Endothelial cell of umbilical vein (primary cell): ENCODE measurements around the gene TOMM40. TPM values are rescaled to one million over a fixed set of nuclear protein-coding genes. Genes with fewer than 3 reads are reported as not detected.

Source experiments
- BruUV-seq: library from RNA; stranded (reverse); fragments of 400-500 nt; replicated peaks from 2 replicates; lab custom pipeline; 2021; lab: Mats Ljungman, UMichigan
- CTCF ChIA-PET: fragments of 300-600, 350-600 bp; sonication (Branson Sonifier 250); formaldehyde crosslinking; loops from one replicate; lab custom pipeline; 2021; ENCODE audit warnings: antibody characterized with exemption, inconsistent platforms; lab: Charles Lee
- POLR2A ChIA-PET: fragments of 300-600, 350-600 bp; sonication (Branson Sonifier 250); formaldehyde crosslinking; loops from one replicate; lab custom pipeline; 2021; ENCODE audit warnings: antibody characterized with exemption, inconsistent platforms; lab: Charles Lee
- DNase-seq: peaks from one replicate; pipeline ENCODE4 v3.0.0-alpha.2; 2011; ENCODE audit warnings: low read depth, low spot score
- FAIRE-seq: peaks from 2 replicates; lab custom pipeline; 2011; peaks lifted over from hg19 to GRCh38; lab: Jason Lieb, UNC
- H2AFZ ChIP-seq: 2 replicates; pipeline ENCODE4 v1.6.0; 2012; ENCODE audit warnings: low read depth, low read length, control low read depth, inconsistent platforms
- H3K27ac ChIP-seq: 2 replicates; pipeline ENCODE4 v1.5.1; 2011; ENCODE audit warnings: low read depth, mild to moderate bottlenecking, control low read depth, low read length, moderate library complexity; ENCODE audit not compliant: insufficient read depth
- H3K27me3 ChIP-seq, 2 experiments: 2 replicates each; pipeline versions ENCODE4 v1.6.0 to v1.6.1; 2011; ENCODE audit warnings: low read length in 2 of 2, mixed read lengths in 1 of 2; ENCODE audit not compliant: control insufficient read depth in 2 of 2, insufficient read depth in 2 of 2
- H3K36me3 ChIP-seq, 2 experiments: 2 replicates in 1 of 2; 3 replicates in 1 of 2; pipeline ENCODE4 v1.5.1; 2011; ENCODE audit warnings: low read length in 2 of 2, mild to moderate bottlenecking in 1 of 2, moderate library complexity in 1 of 2; ENCODE audit not compliant: control insufficient read depth in 2 of 2, insufficient read depth in 2 of 2; ENCODE audit errors: extremely low read depth in 1 of 2
- H3K4me1 ChIP-seq: 3 replicates; pipeline ENCODE4 v1.5.1; 2011; ENCODE audit warnings: mild to moderate bottlenecking, low read length; ENCODE audit not compliant: control insufficient read depth, insufficient read depth; ENCODE audit errors: extremely low read depth
- H3K4me2 ChIP-seq: 2 replicates; pipeline ENCODE4 v1.6.1; 2011; ENCODE audit warnings: low read length, control low read depth, mixed read lengths; ENCODE audit not compliant: insufficient read depth
- H3K4me3 ChIP-seq, 3 experiments: fragments of 200-600 bp in 1 of 3; sonication (generic), shearing (Covaris generic) in 1 of 3; replicated peaks in 1 of 3; 2 replicates each; pipeline ENCODE4 v1.5.1; 2011 to 2016; ENCODE audit warnings: control low read depth in 3 of 3, low read length in 3 of 3, mild to moderate bottlenecking in 2 of 3, inconsistent platforms in 1 of 3, low read depth in 1 of 3, moderate library complexity in 1 of 3; ENCODE audit not compliant: insufficient read depth in 1 of 3
- H3K79me2 ChIP-seq: 2 replicates; pipeline ENCODE4 v1.6.0; 2012; ENCODE audit warnings: low read length, inconsistent platforms; ENCODE audit not compliant: control insufficient read depth, insufficient read depth
- H3K9ac ChIP-seq: replicated peaks from 2 replicates; pipeline ENCODE3; 2011; ENCODE audit warnings: low read length, control low read depth; ENCODE audit not compliant: insufficient read depth; ENCODE audit errors: extremely low read depth
- H3K9me1 ChIP-seq: replicated peaks from 3 replicates; pipeline ENCODE4 v1.6.0; 2011; ENCODE audit warnings: mild to moderate bottlenecking, low read length; ENCODE audit not compliant: control insufficient read depth, insufficient read depth; ENCODE audit errors: extremely low read depth
- H3K9me3 ChIP-seq: replicated peaks from 2 replicates; pipeline ENCODE4 v1.5.1; 2012; ENCODE audit warnings: low read length, inconsistent platforms; ENCODE audit not compliant: control insufficient read depth, insufficient read depth
- H4K20me1 ChIP-seq: replicated peaks from 2 replicates; pipeline ENCODE3; 2011; ENCODE audit warnings: mild to moderate bottlenecking, low read length; ENCODE audit not compliant: control insufficient read depth, insufficient read depth; ENCODE audit errors: extremely low read depth
- EZH2 ChIP-seq: IDR thresholded peaks from 2 replicates; pipeline ENCODE4 v1.6.1; 2012; ENCODE audit warnings: borderline replicate concordance, low read depth, mild to moderate bottlenecking, moderate library complexity, low read length, inconsistent platforms; ENCODE audit not compliant: severe bottlenecking
- FOS ChIP-seq: IDR thresholded peaks from 2 replicates; pipeline ENCODE4 v1.6.1; 2011; ENCODE audit warnings: mild to moderate bottlenecking, low read length, moderate library complexity, borderline replicate concordance; ENCODE audit not compliant: insufficient read depth
- GATA2 ChIP-seq: IDR thresholded peaks from 2 replicates; pipeline ENCODE4 v1.7.0; 2011; ENCODE audit warnings: low read depth, mild to moderate bottlenecking, moderate library complexity, mixed read lengths, low read length; ENCODE audit not compliant: insufficient read length, insufficient read depth
- JUN ChIP-seq: IDR thresholded peaks from 2 replicates; pipeline ENCODE4 v1.6.1; 2011; ENCODE audit warnings: borderline replicate concordance, low read depth; ENCODE audit not compliant: insufficient read length, insufficient read depth
- MYC ChIP-seq: IDR thresholded peaks from one replicate; pipeline ENCODE4 v1.6.1; 2011; ENCODE audit warnings: mild to moderate bottlenecking, low read depth, low read length
- POLR2A ChIP-seq: IDR thresholded peaks from 2 replicates; pipeline ENCODE4 v1.6.1; 2012; ENCODE audit warnings: low read depth, mild to moderate bottlenecking, control low read depth, low read length
- POLR2AphosphoS5 ChIP-seq: IDR thresholded peaks from 2 replicates; pipeline ENCODE4 v1.6.1; 2012; ENCODE audit warnings: low read depth, mild to moderate bottlenecking, control low read depth, low read length, moderate library complexity; ENCODE audit not compliant: insufficient read depth
- dilution Hi-C: fragments of 300-500 bp; cut with MboI; formaldehyde crosslinking; loops from one replicate; pipeline ENCODE4 v1.15.0; 2019; ENCODE audit warnings: low sequenced_read_pairs; ENCODE audit not compliant: extremely low pct_ligation_motif_present
- intact Hi-C: fragments of 100-400 bp; cut with micrococcal nuclease; formaldehyde crosslinking; loops from one replicate; pipeline ENCODE4 v1.10.0; 2022
- polyA plus RNA-seq, 4 experiments: library from polyadenylated mRNA; depleted of rRNA in 3 of 4; stranded (reverse) in 3 of 4; unstranded in 1 of 4; fragments of >200 nt; gene quantifications; 2 replicates each; pipeline versions ENCODE4 v1.2.1 to v1.2.3, GENCODE V29; 2011 to 2012; ENCODE audit warnings: missing spikeins in 1 of 4
- total RNA-seq: library from RNA; stranded (reverse); gene quantifications from 2 replicates; pipeline ENCODE4 v1.2.3, GENCODE V29; 2021
- TF ChIP-seq, protein P1 (sequence below), 2 donors: IDR thresholded peaks; 1 replicate in 1 of 2; 2 replicates in 1 of 2; pipeline ENCODE4 v1.5.1; 2011; ENCODE audit warnings: low read length in 2 of 2, mild to moderate bottlenecking in 2 of 2, moderate library complexity in 2 of 2, control low read depth in 1 of 2, inconsistent platforms in 1 of 2, low read depth in 1 of 2; ENCODE audit not compliant: insufficient read depth in 1 of 2; ENCODE audit errors: extremely low read depth in 1 of 2
- TF ChIP-seq, protein P2 (sequence below): IDR thresholded peaks from 2 replicates; pipeline ENCODE4 v1.6.1; 2011; ENCODE audit not compliant: insufficient read depth, insufficient read length

Gene TOMM40
- total and polyA plus RNA-seq, 2 donors (not counting 3 experiments of a cell fraction or from before 2014, with no cell fraction given): 71.8 to 90.7 TPM

DNA sequence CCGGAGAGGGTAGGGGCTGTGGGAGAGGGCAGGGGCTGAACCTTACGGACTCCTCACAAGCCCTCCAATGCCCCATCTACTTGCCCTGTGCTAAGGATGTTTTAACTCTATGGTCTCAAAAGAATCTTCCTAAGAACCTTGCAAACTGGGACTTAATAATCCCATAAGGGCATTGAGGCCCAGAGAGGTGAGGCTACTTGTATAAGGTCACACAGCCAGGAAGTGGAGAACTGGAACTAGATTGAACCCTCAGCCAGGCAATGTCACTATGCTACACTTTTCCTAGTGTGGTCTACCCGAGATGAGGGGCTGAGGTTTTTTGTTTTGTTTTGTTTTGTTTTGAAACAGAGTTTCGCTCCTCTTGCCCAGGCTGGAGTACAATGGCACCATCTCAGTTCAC is 40.5 kb downstream of the TOMM40 start:
- POLR2A ChIA-PET: no interaction called here

More for the DNA sequence above, 40.5 kb downstream of the TOMM40 start:
- Histone ChIP-seq H3K27ac (no peak overlapping the region), H3K9me1 (no peaks in the 10 kb centered on the region), H2AFZ (no peak overlapping the region), H3K79me2 (no peaks in the 10 kb centered on the region), H3K4me1 (peaks cover 3% of the 10 kb centered on the region), H3K36me3 (no peaks in the 10 kb centered on the region), H3K4me3 (no peak overlapping the region), H3K27me3 (no peaks in the 10 kb centered on the region), H4K20me1 (no peaks in the 10 kb centered on the region), H3K4me2 (no peak overlapping the region), H3K9ac (no peak overlapping the region), H3K9me3 (no peaks in the 10 kb centered on the region)
- BruUV-seq: no TSS peak
- DNase-seq (no peak), FAIRE-seq (no peak)
- intact Hi-C loops (no loop called here), dilution Hi-C loops (no loop called here)
- CTCF ChIA-PET: interaction anchor here (0.7 to 1.2 kb wide), 2 partner anchors 128 to 361 kb away, joined by 3 read pairs; no protein-coding TSS in a partner anchor
- no peak for TF ChIP-seq EZH2
- TF ChIP-seq, protein P1, sequence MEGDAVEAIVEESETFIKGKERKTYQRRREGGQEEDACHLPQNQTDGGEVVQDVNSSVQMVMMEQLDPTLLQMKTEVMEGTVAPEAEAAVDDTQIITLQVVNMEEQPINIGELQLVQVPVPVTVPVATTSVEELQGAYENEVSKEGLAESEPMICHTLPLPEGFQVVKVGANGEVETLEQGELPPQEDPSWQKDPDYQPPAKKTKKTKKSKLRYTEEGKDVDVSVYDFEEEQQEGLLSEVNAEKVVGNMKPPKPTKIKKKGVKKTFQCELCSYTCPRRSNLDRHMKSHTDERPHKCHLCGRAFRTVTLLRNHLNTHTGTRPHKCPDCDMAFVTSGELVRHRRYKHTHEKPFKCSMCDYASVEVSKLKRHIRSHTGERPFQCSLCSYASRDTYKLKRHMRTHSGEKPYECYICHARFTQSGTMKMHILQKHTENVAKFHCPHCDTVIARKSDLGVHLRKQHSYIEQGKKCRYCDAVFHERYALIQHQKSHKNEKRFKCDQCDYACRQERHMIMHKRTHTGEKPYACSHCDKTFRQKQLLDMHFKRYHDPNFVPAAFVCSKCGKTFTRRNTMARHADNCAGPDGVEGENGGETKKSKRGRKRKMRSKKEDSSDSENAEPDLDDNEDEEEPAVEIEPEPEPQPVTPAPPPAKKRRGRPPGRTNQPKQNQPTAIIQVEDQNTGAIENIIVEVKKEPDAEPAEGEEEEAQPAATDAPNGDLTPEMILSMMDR (IDR thresholded peaks at IDR 0.05; ENCODE audit: extremely low read depth in 1 of 2, insufficient read depth in 1 of 2, low read depth in 1 of 2, low read length in 2 of 2): no peak
- no peak for TF ChIP-seq MYC
- no peak for TF ChIP-seq FOS
- TF ChIP-seq JUN: no peak
- TF ChIP-seq, protein P2, sequence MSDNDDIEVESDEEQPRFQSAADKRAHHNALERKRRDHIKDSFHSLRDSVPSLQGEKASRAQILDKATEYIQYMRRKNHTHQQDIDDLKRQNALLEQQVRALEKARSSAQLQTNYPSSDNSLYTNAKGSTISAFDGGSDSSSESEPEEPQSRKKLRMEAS: no peak
- TF ChIP-seq GATA2: no peak
- TF ChIP-seq POLR2A: no peak
- no peak for TF ChIP-seq POLR2AphosphoS5
